ENCODE measurements around the gene PDGFC. TPM values are rescaled to one million over a fixed set of nuclear protein-coding genes. Genes with fewer than 3 reads are reported as not detected.

Gene PDGFC
- total RNA-seq, 1 donor from 2014 or later: 0.64 TPM

- H3K36me3 Mint-ChIP-seq (ENCODE audit: unreplicated experiment): no peaks in the 10 kb centered on the region
- TF ChIP-seq CTCF (IDR thresholded peaks at IDR 0.05; ENCODE audit: partially characterized antibody, unreplicated experiment): no peak
- no peaks in the 10 kb centered on the region for H3K9me3 Mint-ChIP-seq (ENCODE audit: unreplicated experiment)
- H3K4me3 Mint-ChIP-seq (ENCODE audit: unreplicated experiment): no peak overlapping the region
- no peak overlapping the region for H3K27ac Mint-ChIP-seq (ENCODE audit: unreplicated experiment)
- H3K27me3 Mint-ChIP-seq (ENCODE audit: unreplicated experiment): no peaks in the 10 kb centered on the region
- DNase-seq: no peak
- H3K4me1 Mint-ChIP-seq (ENCODE audit: low read depth, unreplicated experiment): no peaks in the 10 kb centered on the region
Observed at GRCh38 chr4:157013656-157014055, 42.1 kb upstream of the PDGFC start.

- no peak for TF ChIP-seq CTCF (IDR thresholded peaks at IDR 0.05; ENCODE audit: partially characterized antibody, unreplicated experiment)
- H3K27me3 Mint-ChIP-seq (ENCODE audit: unreplicated experiment): no peaks in the 10 kb centered on the region
- no peaks in the 10 kb centered on the region for H3K4me1 Mint-ChIP-seq (ENCODE audit: low read depth, unreplicated experiment)
- H3K9me3 Mint-ChIP-seq (ENCODE audit: unreplicated experiment): no peaks in the 10 kb centered on the region
- H3K36me3 Mint-ChIP-seq (ENCODE audit: unreplicated experiment): no peaks in the 10 kb centered on the region
- H3K4me3 Mint-ChIP-seq (ENCODE audit: unreplicated experiment): no peak overlapping the region
- DNase-seq: no peak
- no peak overlapping the region for H3K27ac Mint-ChIP-seq (ENCODE audit: unreplicated experiment)
Observed at GRCh38 chr4:157012781-157013180, 41.2 kb upstream of the PDGFC start.

GRCh38 chr4:157012296-157012695, 40.7 kb upstream of the PDGFC start:
- no peak for TF ChIP-seq CTCF (IDR thresholded peaks at IDR 0.05; ENCODE audit: partially characterized antibody, unreplicated experiment)
- Mint-ChIP-seq H3K27ac (ENCODE audit: unreplicated experiment) (no peak overlapping the region), H3K4me1 (ENCODE audit: low read depth, unreplicated experiment) (no peaks in the 10 kb centered on the region), H3K27me3 (ENCODE audit: unreplicated experiment) (no peaks in the 10 kb centered on the region), H3K9me3 (ENCODE audit: unreplicated experiment) (no peaks in the 10 kb centered on the region), H3K4me3 (ENCODE audit: unreplicated experiment) (no peak overlapping the region), H3K36me3 (ENCODE audit: unreplicated experiment) (no peaks in the 10 kb centered on the region)
- no peak for DNase-seq

GRCh38 chr4:157010630-157011029, 39.0 kb upstream of the PDGFC start:
- H3K36me3 Mint-ChIP-seq (ENCODE audit: unreplicated experiment): no peaks in the 10 kb centered on the region
- TF ChIP-seq CTCF (IDR thresholded peaks at IDR 0.05; ENCODE audit: partially characterized antibody, unreplicated experiment): no peak
- no peaks in the 10 kb centered on the region for H3K4me1 Mint-ChIP-seq (ENCODE audit: low read depth, unreplicated experiment)
- no peak overlapping the region for H3K4me3 Mint-ChIP-seq (ENCODE audit: unreplicated experiment)
- no peak for DNase-seq
- no peaks in the 10 kb centered on the region for H3K9me3 Mint-ChIP-seq (ENCODE audit: unreplicated experiment)
- no peak overlapping the region for H3K27ac Mint-ChIP-seq (ENCODE audit: unreplicated experiment)
- no peaks in the 10 kb centered on the region for H3K27me3 Mint-ChIP-seq (ENCODE audit: unreplicated experiment)

- Mint-ChIP-seq H3K36me3 (ENCODE audit: unreplicated experiment) (no peaks in the 10 kb centered on the region), H3K4me1 (ENCODE audit: low read depth, unreplicated experiment) (no peaks in the 10 kb centered on the region), H3K9me3 (ENCODE audit: unreplicated experiment) (no peaks in the 10 kb centered on the region), H3K27me3 (ENCODE audit: unreplicated experiment) (no peaks in the 10 kb centered on the region), H3K27ac (ENCODE audit: unreplicated experiment) (no peak overlapping the region), H3K4me3 (ENCODE audit: unreplicated experiment) (no peak overlapping the region)
- DNase-seq: no peak
- no peak for TF ChIP-seq CTCF (IDR thresholded peaks at IDR 0.05; ENCODE audit: partially characterized antibody, unreplicated experiment)
Observed at GRCh38 chr4:157005831-157006230, 34.2 kb upstream of the PDGFC start.

All from glutamatergic neuron (in vitro differentiated cells).